ENCODE results near the gene CYP27B1. TPM values are rescaled to one million over a fixed set of nuclear protein-coding genes. Genes with fewer than 3 reads are reported as not detected.
A peak's percentile ranks its signal among the peaks of the same experiment; 100 is the strongest.

Gene CYP27B1
- total RNA-seq, 2 experiments from 2014 or later = 2.4 to 2.6 TPM

GRCh38 chr12:57803319-57803893 lies 36.5 kb upstream of the CYP27B1 start:
- no peaks in the 10 kb centered on the region for H3K4me1 Mint-ChIP-seq
- POLR2A ChIA-PET = no interaction called here
- ATAC-seq (ENCODE audit: low read depth) (peak; percentile 50), DNase-seq (peak; percentile 48)
- no peak overlapping the region for H3K4me3 Mint-ChIP-seq
- H3K36me3 Mint-ChIP-seq = peaks cover 6% of the 10 kb centered on the region
- H3K27ac Mint-ChIP-seq = no peak overlapping the region
- no peaks in the 10 kb centered on the region for H3K27me3 Mint-ChIP-seq
- H3K9me3 Mint-ChIP-seq = no peaks in the 10 kb centered on the region

GRCh38 chr12:57802607-57803006 lies 35.7 kb upstream of the CYP27B1 start:
- no peak for ATAC-seq (ENCODE audit: low read depth)
- H3K36me3 Mint-ChIP-seq = peaks cover 6% of the 10 kb centered on the region
- no peak overlapping the region for H3K27ac Mint-ChIP-seq
- no peaks in the 10 kb centered on the region for H3K27me3 Mint-ChIP-seq
- H3K4me1 Mint-ChIP-seq = no peaks in the 10 kb centered on the region
- H3K4me3 Mint-ChIP-seq = no peak overlapping the region
- no peak for DNase-seq
- H3K9me3 Mint-ChIP-seq = no peaks in the 10 kb centered on the region
- POLR2A ChIA-PET = no interaction called here

- POLR2A ChIA-PET = no interaction called here
- Mint-ChIP-seq H3K4me3 (no peak overlapping the region), H3K36me3 (peaks cover 6% of the 10 kb centered on the region), H3K27me3 (no peaks in the 10 kb centered on the region), H3K27ac (no peak overlapping the region), H3K4me1 (no peaks in the 10 kb centered on the region), H3K9me3 (no peaks in the 10 kb centered on the region)
- DNase-seq (no peak), ATAC-seq (ENCODE audit: low read depth) (no peak)
Observed at GRCh38 chr12:57800965-57801364, 34.1 kb upstream of the CYP27B1 start.

GRCh38 chr12:57797933-57798332 lies 31.1 kb upstream of the CYP27B1 start:
- H3K4me3 Mint-ChIP-seq = no peak overlapping the region
- H3K27ac Mint-ChIP-seq = no peak overlapping the region
- POLR2A ChIA-PET = interaction anchor here (0.5 to 1.0 kb wide), 2 partner anchors 8 to 15 kb away, joined by 3 to 4 read pairs; partner anchors contain the start of gene TSFM
- no peaks in the 10 kb centered on the region for H3K4me1 Mint-ChIP-seq
- H3K36me3 Mint-ChIP-seq = peaks cover 10% of the 10 kb centered on the region
- DNase-seq = no peak
- no peak for ATAC-seq (ENCODE audit: low read depth)
- no peaks in the 10 kb centered on the region for H3K27me3 Mint-ChIP-seq
- no peaks in the 10 kb centered on the region for H3K9me3 Mint-ChIP-seq

GRCh38 chr12:57796996-57797395 lies 30.1 kb upstream of the CYP27B1 start:
- Mint-ChIP-seq H3K27ac (no peak overlapping the region), H3K27me3 (no peaks in the 10 kb centered on the region), H3K9me3 (no peaks in the 10 kb centered on the region), H3K4me1 (peaks cover 2% of the 10 kb centered on the region), H3K36me3 (peaks cover 12% of the 10 kb centered on the region), H3K4me3 (no peak overlapping the region)
- DNase-seq (no peak), ATAC-seq (ENCODE audit: low read depth) (no peak)
- POLR2A ChIA-PET = no interaction called here

GRCh38 chr12:57795354-57795753 lies 28.5 kb upstream of the CYP27B1 start:
- DNase-seq (no peak), ATAC-seq (ENCODE audit: low read depth) (no peak)
- no peak overlapping the region for H3K4me3 Mint-ChIP-seq
- H3K9me3 Mint-ChIP-seq = no peaks in the 10 kb centered on the region
- POLR2A ChIA-PET = no interaction called here
- no peaks in the 10 kb centered on the region for H3K27me3 Mint-ChIP-seq
- peaks cover 13% of the 10 kb centered on the region for H3K36me3 Mint-ChIP-seq
- peaks cover 2% of the 10 kb centered on the region for H3K4me1 Mint-ChIP-seq
- no peak overlapping the region for H3K27ac Mint-ChIP-seq

GRCh38 chr12:57793920-57794319 lies 27.0 kb upstream of the CYP27B1 start:
- POLR2A ChIA-PET = no interaction called here
- no peak overlapping the region for H3K4me3 Mint-ChIP-seq
- H3K9me3 Mint-ChIP-seq = no peaks in the 10 kb centered on the region
- DNase-seq = no peak
- ATAC-seq (ENCODE audit: low read depth) = no peak
- peaks cover 10% of the 10 kb centered on the region for H3K36me3 Mint-ChIP-seq
- no peaks in the 10 kb centered on the region for H3K27me3 Mint-ChIP-seq
- no peak overlapping the region for H3K27ac Mint-ChIP-seq
- H3K4me1 Mint-ChIP-seq = peaks cover 2% of the 10 kb centered on the region

GRCh38 chr12:57783861-57784260 lies 17.0 kb upstream of the CYP27B1 start:
- no peaks in the 10 kb centered on the region for H3K9me3 Mint-ChIP-seq
- H3K27me3 Mint-ChIP-seq = no peaks in the 10 kb centered on the region
- peak overlapping the region; percentile 55 for H3K27ac Mint-ChIP-seq
- ATAC-seq (ENCODE audit: low read depth) (no peak), DNase-seq (no peak)
- peak overlapping the region; percentile 67 for H3K4me3 Mint-ChIP-seq
- H3K4me1 Mint-ChIP-seq = peaks cover 33% of the 10 kb centered on the region
- POLR2A ChIA-PET = interaction anchor here (1.2 kb wide), 1 partner anchor 100 kb away, joined by 4 read pairs; no protein-coding TSS in a partner anchor
- H3K36me3 Mint-ChIP-seq = peaks cover 3% of the 10 kb centered on the region

GRCh38 chr12:57783466-57783801 lies 16.6 kb upstream of the CYP27B1 start:
- POLR2A ChIA-PET = interaction anchor here (0.7 to 3.0 kb wide), 10 partner anchors 9 to 158 kb away, joined by 3 to 29 read pairs (median 3); partner anchors contain the start of genes ATP23, EEF1AKMT3 and METTL1
- ATAC-seq (ENCODE audit: low read depth) = no peak
- H3K9me3 Mint-ChIP-seq = no peaks in the 10 kb centered on the region
- H3K27me3 Mint-ChIP-seq = no peaks in the 10 kb centered on the region
- DNase-seq = no peak
- H3K27ac Mint-ChIP-seq = peak overlapping the region; percentile 93
- peaks cover 3% of the 10 kb centered on the region for H3K36me3 Mint-ChIP-seq
- H3K4me1 Mint-ChIP-seq = peaks cover 33% of the 10 kb centered on the region
- peak overlapping the region; percentile 96 for H3K4me3 Mint-ChIP-seq

- H3K36me3 Mint-ChIP-seq = peaks cover 3% of the 10 kb centered on the region
- H3K4me1 Mint-ChIP-seq = peaks cover 33% of the 10 kb centered on the region
- H3K4me3 Mint-ChIP-seq = peak within 1 kb of the TSS; percentile 96
- no peaks in the 10 kb centered on the region for H3K9me3 Mint-ChIP-seq
- ATAC-seq (ENCODE audit: low read depth) = peak; percentile 88
- peak; percentile 98 for DNase-seq
- POLR2A ChIA-PET = interaction anchor here (0.7 to 3.0 kb wide), 12 partner anchors 8 to 159 kb away, joined by 3 to 29 read pairs (median 3); partner anchors contain the start of genes ATP23, EEF1AKMT3 and METTL1
- H3K27ac Mint-ChIP-seq = peak within 1 kb of the TSS; percentile 93
- H3K27me3 Mint-ChIP-seq = no peaks in the 10 kb centered on the region
Observed at GRCh38 chr12:57782608-57783465, 16.0 kb upstream of the CYP27B1 start, which contains the start of gene TSFM. Gene TSFM (plus strand): TSS chr12:57782787. CDS start chr12:57782802, 15 bp downstream.

- H3K4me3 Mint-ChIP-seq = peak overlapping the region; percentile 96
- ATAC-seq (ENCODE audit: low read depth) = no peak
- POLR2A ChIA-PET = interaction anchor here (1.0 to 3.0 kb wide), 2 partner anchors 10 to 23 kb away, joined by 3 to 29 read pairs; partner anchors contain the start of genes EEF1AKMT3 and METTL1
- peaks cover 3% of the 10 kb centered on the region for H3K36me3 Mint-ChIP-seq
- H3K4me1 Mint-ChIP-seq = peaks cover 33% of the 10 kb centered on the region
- no peaks in the 10 kb centered on the region for H3K9me3 Mint-ChIP-seq
- DNase-seq = no peak
- no peaks in the 10 kb centered on the region for H3K27me3 Mint-ChIP-seq
- peak overlapping the region; percentile 93 for H3K27ac Mint-ChIP-seq
Observed at GRCh38 chr12:57782243-57782607, 15.3 kb upstream of the CYP27B1 start.

- Mint-ChIP-seq H3K4me3 (peak overlapping the region; percentile 13), H3K27ac (peak overlapping the region; percentile 93), H3K27me3 (no peaks in the 10 kb centered on the region), H3K9me3 (no peaks in the 10 kb centered on the region), H3K36me3 (peaks cover 3% of the 10 kb centered on the region), H3K4me1 (peaks cover 33% of the 10 kb centered on the region)
- DNase-seq (no peak), ATAC-seq (ENCODE audit: low read depth) (no peak)
- POLR2A ChIA-PET = interaction anchor here (0.7 to 3.0 kb wide), 5 partner anchors 9 to 40 kb away, joined by 4 to 29 read pairs (median 5); partner anchors contain the start of genes CYP27B1, EEF1AKMT3, MARCHF9 and METTL1
Observed at GRCh38 chr12:57781801-57782200, 14.9 kb upstream of the CYP27B1 start.

GRCh38 chr12:57781244-57781643 lies 14.4 kb upstream of the CYP27B1 start:
- peak overlapping the region; percentile 93 for H3K27ac Mint-ChIP-seq
- ATAC-seq (ENCODE audit: low read depth) = no peak
- POLR2A ChIA-PET = interaction anchor here (0.7 to 3.0 kb wide), 5 partner anchors 9 to 39 kb away, joined by 4 to 29 read pairs (median 5); partner anchors contain the start of genes CYP27B1, EEF1AKMT3, MARCHF9 and METTL1
- H3K4me1 Mint-ChIP-seq = peaks cover 30% of the 10 kb centered on the region
- H3K4me3 Mint-ChIP-seq = peak overlapping the region; percentile 13
- H3K27me3 Mint-ChIP-seq = no peaks in the 10 kb centered on the region
- H3K9me3 Mint-ChIP-seq = no peaks in the 10 kb centered on the region
- DNase-seq = no peak
- peaks cover 3% of the 10 kb centered on the region for H3K36me3 Mint-ChIP-seq

Measured in activated naive CD8-positive, alpha-beta T cell treated with anti-CD3 and anti-CD28 coated beads, Interleukin-2, amount 10 ng/mL, durations not matched to agents 7 days and 5 days (primary cell).